ENCODE results near the gene CHMP4B. TPM values are rescaled to one million over a fixed set of nuclear protein-coding genes. Genes with fewer than 3 reads are reported as not detected.

Gene CHMP4B
- total RNA-seq, 1 experiment from 2014 or later = 72.5 TPM

DNA sequence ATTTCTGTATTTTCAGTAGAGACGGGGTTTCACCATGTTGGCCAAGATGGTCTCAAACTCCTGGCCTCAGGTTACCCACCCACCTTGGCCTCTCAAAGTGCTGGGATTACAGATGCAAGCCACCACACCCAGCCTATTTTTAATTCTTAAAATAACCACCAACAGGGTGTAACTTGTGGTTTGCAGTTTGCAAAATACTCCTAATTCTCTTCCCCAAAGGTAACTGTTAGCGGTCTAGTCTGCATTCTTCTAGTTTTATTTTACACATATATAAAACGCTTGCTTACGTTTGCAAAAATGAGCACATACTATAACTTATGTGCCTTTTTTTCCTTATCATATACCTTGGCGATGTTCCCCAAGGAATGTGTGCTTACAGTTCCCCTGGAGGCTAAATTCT lies 25.6 kb upstream of the CHMP4B start (continued):
- TF ChIP-seq HMGXB4 (CRISPR knock-in tag; IDR thresholded peaks at IDR 0.05) = no peak
- TF ChIP-seq ESRRA (CRISPR knock-in tag; IDR thresholded peaks at IDR 0.05; ENCODE audit: borderline replicate concordance) = no peak
- TF ChIP-seq, protein P1, sequence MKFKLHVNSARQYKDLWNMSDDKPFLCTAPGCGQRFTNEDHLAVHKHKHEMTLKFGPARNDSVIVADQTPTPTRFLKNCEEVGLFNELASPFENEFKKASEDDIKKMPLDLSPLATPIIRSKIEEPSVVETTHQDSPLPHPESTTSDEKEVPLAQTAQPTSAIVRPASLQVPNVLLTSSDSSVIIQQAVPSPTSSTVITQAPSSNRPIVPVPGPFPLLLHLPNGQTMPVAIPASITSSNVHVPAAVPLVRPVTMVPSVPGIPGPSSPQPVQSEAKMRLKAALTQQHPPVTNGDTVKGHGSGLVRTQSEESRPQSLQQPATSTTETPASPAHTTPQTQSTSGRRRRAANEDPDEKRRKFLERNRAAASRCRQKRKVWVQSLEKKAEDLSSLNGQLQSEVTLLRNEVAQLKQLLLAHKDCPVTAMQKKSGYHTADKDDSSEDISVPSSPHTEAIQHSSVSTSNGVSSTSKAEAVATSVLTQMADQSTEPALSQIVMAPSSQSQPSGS (CRISPR knock-in tag; IDR thresholded peaks at IDR 0.05; ENCODE audit: borderline replicate concordance, low read depth) = no peak
- no peak for TF ChIP-seq ZNF219 (CRISPR knock-in tag; IDR thresholded peaks at IDR 0.05; ENCODE audit: borderline replicate concordance)

DNA sequence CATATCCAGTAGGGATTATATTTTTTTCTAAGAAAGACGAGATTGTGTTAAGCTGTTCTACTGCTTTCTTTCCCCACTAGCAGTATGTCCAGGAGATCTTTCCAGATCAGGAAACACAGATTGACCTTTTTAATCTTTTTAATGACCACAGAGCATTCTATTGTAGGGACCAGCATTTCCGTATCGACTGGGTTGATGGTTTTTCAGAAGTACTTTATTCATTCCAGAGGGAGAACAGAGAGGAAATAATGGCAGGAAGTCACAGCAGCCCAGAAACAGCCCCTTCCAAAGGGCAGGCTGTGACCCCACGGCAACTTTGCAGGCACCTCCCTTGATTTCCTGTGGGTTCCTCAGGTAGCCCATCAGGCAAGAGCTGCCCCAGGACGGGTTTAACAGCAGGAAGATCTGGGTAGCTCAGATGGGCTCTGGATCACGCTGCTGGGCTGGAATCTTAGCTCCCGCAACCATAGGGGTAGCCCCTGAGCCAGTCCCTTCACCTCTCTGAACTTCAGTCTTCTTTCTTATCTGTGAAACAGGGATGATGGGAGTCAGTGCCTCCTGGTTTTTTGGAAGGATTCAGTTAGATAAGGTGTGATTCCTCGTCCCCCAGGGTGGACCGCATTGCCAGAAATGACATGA lies 23.8 kb upstream of the CHMP4B start:
- Mint-ChIP-seq H3K9me3 (no peaks in the 10 kb centered on the region), H3K4me3 (no peak overlapping the region), H3K27me3 (ENCODE audit: low read depth) (no peaks in the 10 kb centered on the region), H3K27ac (0 out of 2 replicates have a peak overlapping the region, but pooled peaks have one; percentile 79), H3K36me3 (peaks cover under 1% of the 10 kb centered on the region; the same call in 1 of the 2 replicates), H3K4me1 (0 out of 2 replicates have a peak, but pooled peaks cover 4% of the 10 kb centered on the region)
- ChIA-PET CTCF (no interaction called here), POLR2A (no interaction called here)
- TF ChIP-seq ZNF281 (CRISPR knock-in tag; IDR thresholded peaks at IDR 0.05) (no peak), ZNF512 (CRISPR knock-in tag; IDR thresholded peaks at IDR 0.05; ENCODE audit: borderline replicate concordance) (no peak), ZNF232 (CRISPR knock-in tag; IDR thresholded peaks at IDR 0.05) (no peak), RORB (CRISPR knock-in tag; IDR thresholded peaks at IDR 0.05) (no peak), ZNF416 (CRISPR knock-in tag; IDR thresholded peaks at IDR 0.05) (no peak)
- no peak for DNase-seq (ENCODE audit: low spot score)
- ATAC-seq = no peak

GRCh38 chr20:33788351-33789049 lies 22.6 kb upstream of the CHMP4B start:
- H3K27ac Mint-ChIP-seq = no peak overlapping the region
- H3K4me3 Mint-ChIP-seq = no peak overlapping the region
- no peak for ATAC-seq
- H3K4me1 Mint-ChIP-seq = 0 out of 2 replicates have a peak, but pooled peaks cover 3% of the 10 kb centered on the region
- CTCF ChIA-PET = no interaction called here
- no peaks in the 10 kb centered on the region for H3K36me3 Mint-ChIP-seq
- POLR2A ChIA-PET = no interaction called here
- DNase-seq (ENCODE audit: low spot score) = no peak
- no peaks in the 10 kb centered on the region for H3K27me3 Mint-ChIP-seq (ENCODE audit: low read depth)
- TF ChIP-seq USF1 (CRISPR knock-in tag; IDR thresholded peaks at IDR 0.05) = no peak
- TF ChIP-seq FOXK1 (CRISPR knock-in tag; IDR thresholded peaks at IDR 0.05) = no peak
- no peak for TF ChIP-seq ESRRA (CRISPR knock-in tag; IDR thresholded peaks at IDR 0.05; ENCODE audit: borderline replicate concordance)
- TF ChIP-seq, protein P2, sequence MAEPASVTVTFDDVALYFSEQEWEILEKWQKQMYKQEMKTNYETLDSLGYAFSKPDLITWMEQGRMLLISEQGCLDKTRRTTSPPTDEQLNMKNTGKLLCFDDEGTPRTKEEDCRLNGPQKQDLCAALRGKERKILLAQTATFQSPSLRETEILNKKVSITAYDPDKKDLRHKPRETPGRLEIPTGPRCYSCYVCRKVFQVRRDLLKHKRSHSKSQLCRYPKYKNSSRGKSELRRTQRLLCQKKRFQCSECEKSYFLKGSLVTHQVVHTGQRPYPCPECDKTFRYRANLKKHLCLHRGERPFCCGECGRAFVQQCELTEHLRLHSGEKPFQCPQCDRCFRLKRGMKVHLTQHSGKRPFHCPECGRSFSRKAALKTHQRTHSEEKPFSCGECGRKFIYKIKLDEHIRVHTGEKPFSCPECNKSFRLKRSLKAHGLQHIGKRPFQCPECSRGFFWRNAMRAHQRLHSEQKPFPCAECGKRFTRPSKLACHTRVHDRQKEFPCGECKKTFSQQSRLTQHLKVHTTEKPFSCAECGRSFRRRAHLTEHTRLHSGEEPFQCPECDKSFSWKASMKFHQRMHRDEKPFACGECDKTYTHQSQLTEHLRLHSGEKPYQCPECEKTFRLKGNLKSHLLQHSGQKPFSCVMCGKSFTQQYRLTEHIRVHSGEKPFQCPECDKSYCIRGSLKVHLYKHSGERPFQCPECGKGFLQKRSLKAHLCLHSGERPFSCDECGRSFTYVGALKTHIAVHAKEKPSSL (CRISPR knock-in tag; conservative IDR thresholded peaks at IDR 0.05) = no peak
- TF ChIP-seq PRRX2 (CRISPR knock-in tag; IDR thresholded peaks at IDR 0.05) = no peak
- no peak for TF ChIP-seq FOXP4 (CRISPR knock-in tag; IDR thresholded peaks at IDR 0.05)
- TF ChIP-seq MYBL2 (CRISPR knock-in tag; IDR thresholded peaks at IDR 0.05) = no peak
- TF ChIP-seq, protein P3, sequence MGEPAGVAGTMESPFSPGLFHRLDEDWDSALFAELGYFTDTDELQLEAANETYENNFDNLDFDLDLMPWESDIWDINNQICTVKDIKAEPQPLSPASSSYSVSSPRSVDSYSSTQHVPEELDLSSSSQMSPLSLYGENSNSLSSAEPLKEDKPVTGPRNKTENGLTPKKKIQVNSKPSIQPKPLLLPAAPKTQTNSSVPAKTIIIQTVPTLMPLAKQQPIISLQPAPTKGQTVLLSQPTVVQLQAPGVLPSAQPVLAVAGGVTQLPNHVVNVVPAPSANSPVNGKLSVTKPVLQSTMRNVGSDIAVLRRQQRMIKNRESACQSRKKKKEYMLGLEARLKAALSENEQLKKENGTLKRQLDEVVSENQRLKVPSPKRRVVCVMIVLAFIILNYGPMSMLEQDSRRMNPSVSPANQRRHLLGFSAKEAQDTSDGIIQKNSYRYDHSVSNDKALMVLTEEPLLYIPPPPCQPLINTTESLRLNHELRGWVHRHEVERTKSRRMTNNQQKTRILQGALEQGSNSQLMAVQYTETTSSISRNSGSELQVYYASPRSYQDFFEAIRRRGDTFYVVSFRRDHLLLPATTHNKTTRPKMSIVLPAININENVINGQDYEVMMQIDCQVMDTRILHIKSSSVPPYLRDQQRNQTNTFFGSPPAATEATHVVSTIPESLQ (CRISPR knock-in tag; IDR thresholded peaks at IDR 0.05) = no peak
- H3K9me3 Mint-ChIP-seq = no peaks in the 10 kb centered on the region
